Measurements from ENCODE around the gene PCIF1. TPM values are rescaled to one million over a fixed set of nuclear protein-coding genes. Genes with fewer than 3 reads are reported as not detected.

PCIF1 gene
- total and polyA plus RNA-seq, 9 of the 15 experiments (the other 6 are each of a cell fraction or from before 2014, with no cell fraction given) = 5.8 to 29.4 (median 11.3) TPM

- TF ChIP-seq ETV1 (tag; conservative IDR thresholded peaks at IDR 0.05; ENCODE audit: low read depth) (peak; percentile 96), SAP30 (IDR thresholded peaks at IDR 0.05; ENCODE audit: borderline replicate concordance, insufficient read depth, low read depth, low read length, poor library complexity, severe bottlenecking) (peak; percentile 14), GATA2 (CRISPR knock-in tag; IDR thresholded peaks at IDR 0.05) (no peak), FOXA1 (IDR thresholded peaks at IDR 0.05; ENCODE audit: borderline replicate concordance) (no peak), CSDE1 (IDR thresholded peaks at IDR 0.05) (peak in 1 of 2 experiments; percentile 93; a peak in 2 of 4 replicates), MIER1 (IDR thresholded peaks at IDR 0.05; ENCODE audit: low read depth) (peak; percentile 81; the same call in 1 of the 2 replicates), ZBTB9 (CRISPR knock-in tag; IDR thresholded peaks at IDR 0.05) (0 out of 2 replicates have a peak, but pooled peaks have one; percentile 28), TRIM24 (IDR thresholded peaks at IDR 0.05) (peak; percentile 67 to 70), FOXK1 (CRISPR knock-in tag; IDR thresholded peaks at IDR 0.05; ENCODE audit: borderline replicate concordance) (no peak; the same call in 1 of the 2 replicates), E4F1 (CRISPR knock-in tag; IDR thresholded peaks at IDR 0.05; ENCODE audit: borderline replicate concordance) (no peak), ZNF184 (CRISPR knock-in tag; IDR thresholded peaks at IDR 0.05) (no peak), PML (IDR thresholded peaks at IDR 0.05; ENCODE audit: low read length) (peak; percentile 82), ZNF143 (CRISPR knock-in tag; IDR thresholded peaks at IDR 0.05) (0 out of 2 replicates have a peak, but pooled peaks have one; percentile 48), POLR2H (tag; IDR thresholded peaks at IDR 0.05; ENCODE audit: low read depth) (no peak), CREM (IDR thresholded peaks at IDR 0.05; ENCODE audit: low read depth) (peak; percentile 99), RFX1 (IDR thresholded peaks at IDR 0.05) (no peak)
- TF ChIP-seq, protein P1, sequence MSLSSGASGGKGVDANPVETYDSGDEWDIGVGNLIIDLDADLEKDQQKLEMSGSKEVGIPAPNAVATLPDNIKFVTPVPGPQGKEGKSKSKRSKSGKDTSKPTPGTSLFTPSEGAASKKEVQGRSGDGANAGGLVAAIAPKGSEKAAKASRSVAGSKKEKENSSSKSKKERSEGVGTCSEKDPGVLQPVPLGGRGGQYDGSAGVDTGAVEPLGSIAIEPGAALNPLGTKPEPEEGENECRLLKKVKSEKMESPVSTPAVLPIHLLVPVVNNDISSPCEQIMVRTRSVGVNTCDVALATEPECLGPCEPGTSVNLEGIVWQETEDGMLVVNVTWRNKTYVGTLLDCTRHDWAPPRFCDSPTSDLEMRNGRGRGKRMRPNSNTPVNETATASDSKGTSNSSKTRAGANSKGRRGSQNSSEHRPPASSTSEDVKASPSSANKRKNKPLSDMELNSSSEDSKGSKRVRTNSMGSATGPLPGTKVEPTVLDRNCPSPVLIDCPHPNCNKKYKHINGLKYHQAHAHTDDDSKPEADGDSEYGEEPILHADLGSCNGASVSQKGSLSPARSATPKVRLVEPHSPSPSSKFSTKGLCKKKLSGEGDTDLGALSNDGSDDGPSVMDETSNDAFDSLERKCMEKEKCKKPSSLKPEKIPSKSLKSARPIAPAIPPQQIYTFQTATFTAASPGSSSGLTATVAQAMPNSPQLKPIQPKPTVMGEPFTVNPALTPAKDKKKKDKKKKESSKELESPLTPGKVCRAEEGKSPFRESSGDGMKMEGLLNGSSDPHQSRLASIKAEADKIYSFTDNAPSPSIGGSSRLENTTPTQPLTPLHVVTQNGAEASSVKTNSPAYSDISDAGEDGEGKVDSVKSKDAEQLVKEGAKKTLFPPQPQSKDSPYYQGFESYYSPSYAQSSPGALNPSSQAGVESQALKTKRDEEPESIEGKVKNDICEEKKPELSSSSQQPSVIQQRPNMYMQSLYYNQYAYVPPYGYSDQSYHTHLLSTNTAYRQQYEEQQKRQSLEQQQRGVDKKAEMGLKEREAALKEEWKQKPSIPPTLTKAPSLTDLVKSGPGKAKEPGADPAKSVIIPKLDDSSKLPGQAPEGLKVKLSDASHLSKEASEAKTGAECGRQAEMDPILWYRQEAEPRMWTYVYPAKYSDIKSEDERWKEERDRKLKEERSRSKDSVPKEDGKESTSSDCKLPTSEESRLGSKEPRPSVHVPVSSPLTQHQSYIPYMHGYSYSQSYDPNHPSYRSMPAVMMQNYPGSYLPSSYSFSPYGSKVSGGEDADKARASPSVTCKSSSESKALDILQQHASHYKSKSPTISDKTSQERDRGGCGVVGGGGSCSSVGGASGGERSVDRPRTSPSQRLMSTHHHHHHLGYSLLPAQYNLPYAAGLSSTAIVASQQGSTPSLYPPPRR (CRISPR knock-in tag; IDR thresholded peaks at IDR 0.05; ENCODE audit: borderline replicate concordance) = peak; percentile 90; the same call in 1 of the 2 replicates
- TF ChIP-seq, protein P2, sequence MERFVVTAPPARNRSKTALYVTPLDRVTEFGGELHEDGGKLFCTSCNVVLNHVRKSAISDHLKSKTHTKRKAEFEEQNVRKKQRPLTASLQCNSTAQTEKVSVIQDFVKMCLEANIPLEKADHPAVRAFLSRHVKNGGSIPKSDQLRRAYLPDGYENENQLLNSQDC (CRISPR knock-in tag; IDR thresholded peaks at IDR 0.05) = no peak
Observed at GRCh38 chr20:45971675-45972499, 37.4 kb downstream of the PCIF1 start, which contains the start of gene ZNF335 (continued).

Data from K562 (cell line).